Measurements from ENCODE around the gene SWT1.
"Not testable (repeated sequence)": the region's sequence is repeated elsewhere in the genome, so short reads cannot be mapped to it uniquely, and the experiment has no call there.

Gene SWT1

DNA sequence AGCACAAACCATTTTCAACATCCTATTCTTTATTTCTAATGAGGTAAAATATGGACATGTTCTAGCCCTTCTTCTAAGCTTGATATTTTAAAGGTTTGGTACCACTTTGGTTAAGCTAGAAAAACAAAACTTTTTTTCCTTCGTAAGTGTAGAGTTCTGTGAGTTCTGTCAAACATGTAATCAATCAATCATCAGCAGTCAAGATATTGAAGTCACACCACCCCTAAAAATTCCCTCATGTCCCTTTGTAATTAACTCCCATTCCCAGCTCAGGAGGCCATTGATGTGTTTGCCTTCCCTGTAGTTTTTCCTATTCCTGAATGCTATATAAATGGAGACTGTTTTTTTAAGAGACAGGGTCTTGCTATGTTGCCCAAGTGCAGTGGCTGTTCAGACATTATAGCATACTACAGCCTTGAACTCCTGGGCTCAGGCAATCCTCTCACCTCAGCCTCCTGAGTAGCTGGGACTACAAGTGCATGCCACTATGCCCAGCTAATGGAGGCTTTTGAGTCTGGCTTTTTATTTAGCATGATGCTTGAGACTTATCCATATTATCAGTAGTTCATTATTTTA is 137.1 kb downstream of the SWT1 start:
- no peak for DNase-seq

DNA sequence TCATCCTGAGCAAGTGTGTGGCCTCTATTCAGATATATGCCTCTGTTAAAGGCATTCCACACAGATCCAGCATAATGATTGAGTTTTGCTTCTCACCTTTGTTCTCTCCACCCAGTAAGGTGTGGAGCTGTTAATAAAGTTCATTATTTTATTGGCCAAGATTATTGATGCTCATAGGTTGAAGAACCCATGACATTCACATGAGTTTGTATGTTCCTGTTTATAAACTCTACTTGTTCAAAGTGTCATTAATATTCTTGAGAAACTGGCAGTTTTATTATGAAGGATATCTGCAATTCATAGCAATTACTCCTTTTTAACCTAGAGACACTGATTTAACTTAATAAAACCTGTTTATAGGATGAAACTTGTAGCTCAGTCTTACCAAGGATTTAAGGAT is 138.1 kb downstream of the SWT1 start:
- DNase-seq = no peak

DNA sequence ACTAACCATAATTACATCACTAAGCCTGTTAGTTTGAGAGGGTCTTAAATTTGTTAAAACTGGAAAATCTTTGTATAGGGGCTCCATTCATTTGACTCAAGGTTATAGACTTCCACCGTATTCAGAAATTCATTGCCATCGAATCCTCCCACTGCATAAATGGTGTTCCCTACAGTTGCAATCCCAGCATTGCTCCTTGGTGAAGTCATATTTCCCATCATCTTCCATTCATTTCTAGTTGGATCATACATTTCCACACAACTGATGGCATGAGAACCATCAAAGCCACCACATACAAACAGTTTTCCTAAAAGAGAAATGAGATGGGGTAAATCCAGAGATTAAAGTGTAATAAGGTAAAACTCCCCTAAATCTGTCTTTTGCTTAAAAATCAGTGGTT is 141.0 kb downstream of the SWT1 start:
- no peak for DNase-seq

DNA sequence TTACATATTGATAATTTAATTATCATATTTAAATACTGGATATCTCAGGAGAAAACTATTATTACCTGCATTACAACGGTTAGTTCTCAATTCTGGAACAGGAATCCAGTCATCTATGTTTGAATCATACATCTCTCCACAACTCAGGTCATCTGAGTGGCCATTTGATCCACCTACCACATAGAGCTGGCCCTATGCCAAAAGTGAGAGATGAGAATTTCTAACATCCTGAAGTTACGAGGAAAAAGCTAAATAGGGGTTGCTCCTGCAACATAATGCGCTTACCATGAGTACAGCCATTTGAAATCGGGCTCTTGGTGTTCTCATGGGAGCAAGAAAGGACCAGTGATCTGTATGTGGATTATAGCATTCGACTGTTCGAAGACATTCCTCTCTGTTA is 143.2 kb downstream of the SWT1 start:
- DNase-seq = no peak

DNA sequence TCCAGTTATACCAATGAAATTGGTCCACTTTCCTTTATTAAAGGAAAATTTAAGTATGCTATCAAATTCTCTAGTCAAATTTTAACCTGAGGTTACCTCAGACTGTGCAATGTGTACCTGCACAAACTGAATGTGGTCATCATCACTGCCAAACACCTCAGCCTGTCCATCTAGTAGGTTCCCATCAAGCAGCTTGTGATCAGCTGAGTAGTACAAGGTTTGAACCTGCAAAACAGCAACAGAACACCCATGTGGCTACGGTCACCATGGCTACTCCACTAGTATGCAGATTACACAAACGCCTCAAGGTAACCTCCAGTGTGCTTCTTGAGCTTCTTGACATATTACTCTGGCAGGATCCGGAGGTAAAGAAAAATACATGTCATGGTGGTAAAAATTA is 148.5 kb downstream of the SWT1 start:
- DNase-seq = no peak

DNA sequence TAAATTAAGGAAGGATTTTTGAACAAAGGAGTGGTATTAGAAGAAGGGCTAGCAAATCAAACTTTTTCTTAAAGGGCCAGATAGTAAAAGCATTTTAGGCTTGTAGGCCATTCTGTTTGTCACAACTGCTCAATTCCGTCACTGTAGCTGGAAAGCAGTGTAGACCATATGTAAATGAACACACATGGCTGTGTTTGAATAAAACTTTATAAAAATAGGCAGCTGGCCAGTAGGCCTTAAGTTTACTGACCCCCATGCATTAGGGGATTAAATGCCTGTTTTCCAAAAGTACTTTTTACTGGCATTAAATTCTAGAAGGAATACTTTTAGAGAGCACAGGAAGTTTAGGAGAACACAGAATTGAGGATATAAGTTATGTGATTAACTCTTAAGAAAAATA is 151.2 kb downstream of the SWT1 start:
- no peak for DNase-seq

DNA sequence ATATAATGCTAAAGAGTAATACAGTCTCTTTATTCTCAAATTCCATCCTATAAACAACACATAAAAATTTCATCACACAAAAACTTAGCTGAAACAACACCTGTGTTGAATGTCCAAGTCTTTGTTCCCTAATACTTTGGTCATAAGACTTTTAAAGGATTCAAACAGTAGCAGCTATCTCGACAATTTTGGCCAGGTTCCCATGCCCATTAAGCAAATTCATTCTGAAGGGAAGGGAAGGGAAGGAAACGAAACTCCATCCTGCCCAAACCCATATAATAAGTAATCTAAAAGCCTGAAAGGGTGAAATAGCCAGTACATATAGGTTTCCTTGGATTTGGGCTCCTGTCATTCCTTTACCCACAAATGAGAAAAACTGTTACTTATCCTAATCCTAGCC is 152.6 kb downstream of the SWT1 start:
- DNase-seq = no peak

DNA sequence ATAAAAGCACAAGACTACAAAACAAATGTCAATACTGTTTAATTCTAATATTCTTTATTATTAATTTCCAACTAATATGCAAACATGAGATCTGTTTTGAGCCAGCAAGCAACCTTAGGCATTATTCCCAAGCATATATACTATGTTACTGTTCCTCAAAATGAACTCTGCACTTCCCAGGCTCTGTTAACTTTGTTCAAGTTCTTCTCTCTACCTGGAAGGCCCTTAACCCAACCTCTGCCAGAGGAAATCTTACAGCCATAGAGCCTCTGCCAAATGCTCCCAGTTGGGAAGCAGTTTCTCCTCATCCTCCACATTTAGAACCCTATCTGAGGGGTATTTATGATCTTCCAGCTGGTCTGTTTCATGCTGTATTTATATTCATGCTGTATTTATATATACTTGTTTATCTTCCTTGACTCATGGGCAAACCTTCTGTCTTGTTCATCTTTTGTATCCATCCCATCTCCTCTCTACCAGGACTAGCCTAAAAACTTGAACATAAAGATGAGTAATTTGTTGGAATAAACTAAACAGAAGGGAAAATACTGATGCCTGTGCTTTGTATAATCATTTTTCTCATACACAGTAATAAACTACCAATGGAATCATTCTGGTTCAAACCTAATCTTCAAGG is 154.7 kb downstream of the SWT1 start:
- DNase-seq = no peak

DNA sequence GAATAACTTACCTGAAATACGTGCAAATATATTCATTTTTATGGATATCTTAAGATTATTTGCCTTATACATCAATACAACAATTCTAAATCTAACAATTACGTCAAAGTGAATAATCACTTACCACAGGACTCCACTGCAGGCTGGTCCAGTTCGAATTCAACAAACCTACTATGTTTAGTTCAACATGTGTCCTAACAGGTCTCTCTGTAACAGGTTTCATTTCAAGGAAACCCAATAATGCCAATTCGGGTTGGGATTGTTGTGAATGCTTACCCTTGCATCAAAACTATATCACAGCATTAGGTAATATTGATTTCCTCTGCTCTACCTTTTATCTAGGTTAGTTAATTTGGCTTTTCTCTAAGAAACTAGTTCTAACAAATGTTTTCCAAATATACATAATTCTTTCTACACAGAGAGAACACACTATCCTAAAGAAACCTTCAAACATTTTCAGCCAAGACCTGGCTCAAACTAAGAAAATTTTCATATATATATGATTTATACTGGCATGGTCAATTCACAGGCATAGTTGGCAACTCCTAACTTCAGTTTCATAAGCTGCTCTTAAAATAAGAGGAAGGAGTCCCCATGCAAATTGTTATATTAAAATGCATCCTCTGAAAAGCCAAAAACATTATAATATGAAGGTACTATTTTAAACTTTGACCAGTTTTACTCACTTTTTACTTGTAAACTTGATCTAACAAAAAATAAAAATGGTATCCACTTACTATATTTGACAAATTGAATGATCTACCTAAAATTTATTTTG is 155.6 kb downstream of the SWT1 start:
- no peak for DNase-seq

DNA sequence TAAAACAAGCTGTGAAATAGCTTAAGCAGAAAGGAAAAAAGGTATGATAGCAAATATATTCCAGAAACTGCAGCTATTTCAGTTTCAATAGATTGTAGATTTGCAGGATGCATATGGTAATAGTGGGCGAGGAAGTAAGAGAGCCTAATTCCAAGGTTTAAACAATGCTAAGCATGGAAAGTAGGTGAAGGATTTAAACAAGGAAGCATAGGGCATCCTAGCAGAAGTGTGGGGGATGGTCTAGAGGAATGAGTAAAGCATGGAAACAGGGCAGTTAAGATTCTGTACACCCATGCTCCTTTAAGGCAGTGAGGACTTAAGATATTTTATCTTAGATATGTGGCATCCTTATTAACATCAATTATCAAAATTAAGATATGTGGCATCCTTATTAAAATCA is 157.4 kb downstream of the SWT1 start:
- no peak for DNase-seq

DNA sequence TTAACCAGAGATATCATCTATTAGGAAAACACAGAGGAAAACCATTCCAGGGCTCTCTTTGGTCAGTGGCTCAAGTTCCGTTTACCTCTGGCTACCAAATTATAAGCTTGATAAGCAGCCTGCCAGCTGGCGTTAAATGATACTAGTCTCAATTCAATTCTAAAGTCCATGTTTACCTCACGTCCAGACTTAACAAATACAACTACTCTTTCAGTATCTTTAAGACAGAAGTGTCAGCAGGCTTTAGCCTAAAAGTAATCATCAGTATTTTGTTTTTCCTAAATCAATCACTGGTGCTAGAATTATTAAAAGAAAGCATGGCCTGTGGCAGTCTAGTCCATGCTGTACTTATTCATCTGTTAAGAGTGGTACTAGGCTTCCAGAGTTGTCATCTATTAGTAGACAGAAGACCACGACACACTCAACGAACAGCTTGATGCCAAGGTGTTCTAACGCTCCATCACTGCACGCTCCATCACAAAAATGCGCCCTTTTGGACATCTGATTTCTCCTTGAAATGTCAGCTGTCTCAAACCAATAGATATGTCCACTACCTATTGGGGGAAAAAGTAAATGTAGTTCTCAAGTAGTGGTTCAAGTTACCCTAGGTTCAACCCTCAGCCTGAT is 158.6 kb downstream of the SWT1 start:
- no peak for DNase-seq

DNA sequence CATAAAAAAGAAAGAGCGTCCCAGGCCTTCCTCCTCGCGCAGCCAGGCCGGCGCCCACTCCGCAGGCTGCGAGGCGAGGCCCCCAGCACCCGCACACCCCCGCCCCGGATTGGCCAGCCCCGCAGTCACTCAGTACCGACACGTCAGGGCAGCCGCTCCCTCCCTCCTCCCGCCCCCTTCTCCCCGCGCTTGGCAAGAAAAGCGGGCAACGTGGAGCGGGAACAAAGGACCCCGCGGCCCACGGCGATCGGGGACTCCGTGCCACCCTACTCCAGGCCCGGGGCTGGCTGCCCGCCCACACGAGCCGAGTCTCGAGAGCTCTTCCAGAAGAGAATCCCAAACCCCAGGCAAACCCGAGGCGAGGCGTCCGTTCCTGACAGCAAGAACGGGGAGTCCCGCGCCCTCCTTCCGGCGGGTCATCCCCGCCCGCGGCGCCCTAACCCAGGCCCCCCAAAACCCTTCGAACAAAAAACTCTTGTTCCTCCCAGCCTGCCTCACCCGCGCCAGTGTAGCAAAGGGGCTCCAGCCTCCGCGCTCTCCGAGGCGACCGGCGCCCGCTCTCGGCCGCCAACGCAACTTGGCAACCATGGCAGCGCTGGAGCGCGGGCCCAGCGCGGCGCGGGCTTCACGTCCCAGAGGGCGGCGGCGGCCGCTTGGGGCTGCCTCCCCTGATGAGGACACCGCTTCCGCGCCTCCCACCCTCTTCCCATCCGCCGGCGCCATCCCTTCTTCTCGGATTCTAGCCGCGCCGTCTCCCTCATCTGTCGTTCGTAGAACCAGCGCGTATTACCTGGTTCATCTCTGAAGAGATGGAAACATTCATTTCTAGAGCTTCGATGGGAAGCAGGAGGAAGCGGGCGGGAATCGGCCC is 159.4 kb downstream of the SWT1 start:
- DNase-seq = peak; percentile 86

DNA sequence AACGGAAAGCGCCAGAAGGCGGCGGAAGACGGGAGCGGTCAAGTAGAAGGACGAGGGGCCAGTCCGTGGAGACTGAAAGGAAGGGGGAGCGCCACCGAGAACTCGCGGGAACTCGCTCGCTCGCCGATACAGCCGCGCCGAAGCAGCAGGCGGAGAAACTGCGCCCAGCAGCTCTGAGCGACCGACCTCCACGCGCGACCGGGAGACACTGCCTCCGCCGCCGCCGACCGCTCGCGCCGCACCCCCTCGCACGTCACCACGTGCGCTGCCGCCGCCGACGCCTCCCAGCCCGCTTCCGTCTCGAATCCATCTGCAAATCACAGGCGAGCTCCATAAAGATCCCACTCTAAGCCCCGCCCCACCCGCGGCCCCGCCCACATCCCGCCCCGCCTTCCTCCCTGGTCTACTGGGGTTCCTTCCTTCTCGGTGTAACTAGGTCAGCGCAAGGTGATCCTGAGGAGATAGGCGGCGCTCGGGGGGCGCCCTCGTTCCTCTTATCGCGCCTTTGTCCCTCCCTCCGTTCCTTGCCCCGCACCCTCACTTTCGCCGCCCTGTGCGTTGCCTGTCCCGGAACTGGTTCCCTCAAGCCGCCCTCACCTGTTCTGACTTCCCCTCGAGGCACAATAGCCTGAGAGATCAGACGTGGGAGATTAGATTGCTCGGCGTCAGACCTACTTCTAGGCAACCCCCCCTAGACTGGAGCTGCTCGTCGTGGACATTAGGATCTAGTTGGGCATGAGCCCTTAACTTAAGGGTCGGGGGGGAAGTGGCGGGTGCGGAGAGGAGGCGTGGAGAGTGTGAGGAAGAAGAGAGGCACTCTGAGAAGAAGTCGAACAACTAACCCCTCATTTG is 160.3 kb downstream of the SWT1 start, which contains the start of gene IVNS1ABP:
IVNS1ABP (minus strand) TSS at position 210 of the 852 bp plus-strand sequence. CDS start 7,750 bp downstream, outside the sequence.
- DNase-seq = peak; percentile 95

DNA sequence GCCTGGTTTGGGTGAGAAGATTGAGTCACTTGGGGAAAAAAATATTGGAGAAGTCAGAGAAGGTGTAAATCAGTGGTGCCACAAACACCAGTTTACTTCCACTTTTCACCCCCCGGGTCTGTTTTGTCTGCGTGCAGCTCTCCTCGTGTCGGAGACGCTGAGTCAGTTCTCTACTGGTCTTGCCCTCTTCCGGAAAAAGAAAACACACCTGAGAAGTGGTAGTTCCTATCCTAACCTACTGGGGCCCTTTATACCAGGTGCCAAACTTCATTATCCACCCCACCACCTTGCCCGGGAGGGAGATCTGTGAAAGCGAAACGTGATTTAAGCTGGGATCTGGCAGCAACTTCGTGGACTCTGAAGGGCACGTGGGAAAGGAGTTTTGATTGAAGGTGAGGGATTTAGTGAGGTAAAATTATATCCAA is 160.9 kb downstream of the SWT1 start:
- DNase-seq = peak; percentile 72

DNA sequence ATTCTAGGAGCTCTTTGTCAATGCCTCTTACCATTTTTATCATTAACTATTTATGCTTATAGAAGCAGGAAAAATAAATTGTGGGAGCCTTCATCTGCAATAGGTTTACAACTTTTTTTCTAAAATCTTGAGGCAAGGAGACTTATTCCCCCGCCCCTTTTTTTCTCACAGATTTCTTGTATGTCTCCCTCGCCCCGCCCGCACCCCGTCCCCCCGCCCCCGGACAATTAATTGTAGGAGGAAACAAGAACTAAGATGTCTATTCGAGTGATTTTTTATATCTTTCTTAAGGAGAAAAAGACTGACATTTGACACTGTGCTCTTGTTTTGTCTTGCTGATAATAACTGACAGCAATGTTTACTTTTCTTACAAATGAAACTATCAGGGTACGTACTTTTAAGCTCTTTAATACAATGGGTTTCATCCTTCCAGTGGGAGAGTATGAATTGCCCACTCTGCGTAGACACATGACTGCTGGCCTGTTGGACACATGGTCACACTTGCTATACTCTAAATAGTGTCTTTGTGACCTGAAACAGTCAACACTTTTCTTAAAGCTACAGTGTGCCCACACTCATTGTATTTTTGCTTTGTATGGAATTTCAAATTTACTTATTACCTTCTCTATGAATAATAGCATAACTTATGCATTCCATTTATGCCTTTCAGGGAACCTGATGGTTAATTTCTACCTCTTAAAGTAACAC is 161.6 kb downstream of the SWT1 start:
- no peak for DNase-seq

DNA sequence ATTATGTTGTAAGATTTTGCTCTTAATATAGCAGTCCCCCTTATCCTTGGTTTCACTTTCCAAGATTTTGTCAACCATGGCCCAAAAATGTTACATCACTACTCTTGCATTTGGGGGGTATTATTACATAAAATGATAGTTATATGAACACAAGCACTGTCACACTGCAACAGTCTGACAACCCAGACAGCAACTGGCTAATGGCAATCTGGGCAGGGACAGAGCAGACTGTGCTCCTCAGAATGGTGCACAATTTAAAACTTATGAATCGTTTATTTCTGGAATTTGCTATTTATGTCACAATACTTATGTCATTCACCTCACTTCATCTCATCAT is 162.1 kb downstream of the SWT1 start:
- DNase-seq = no peak

DNA sequence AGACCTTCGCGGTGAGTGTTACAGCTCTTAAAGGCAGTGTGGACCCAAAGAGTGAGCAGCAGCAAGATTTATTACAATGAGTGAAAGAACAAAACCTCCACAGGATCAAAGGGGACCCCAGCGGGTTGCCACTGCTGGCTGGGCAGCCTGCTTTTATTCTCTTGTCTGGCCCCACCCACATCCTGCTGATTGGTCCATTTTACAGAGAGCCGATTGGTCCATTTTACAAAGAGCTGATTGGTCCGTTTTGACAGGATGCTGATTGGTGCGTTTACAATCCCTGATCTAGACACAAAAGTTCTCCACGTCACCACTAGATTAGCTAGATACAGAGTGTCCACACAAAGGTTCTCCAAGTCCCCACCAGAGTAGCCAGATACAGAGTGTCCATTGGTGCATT is 164.1 kb downstream of the SWT1 start:
- not testable (repeated sequence) for DNase-seq

DNA sequence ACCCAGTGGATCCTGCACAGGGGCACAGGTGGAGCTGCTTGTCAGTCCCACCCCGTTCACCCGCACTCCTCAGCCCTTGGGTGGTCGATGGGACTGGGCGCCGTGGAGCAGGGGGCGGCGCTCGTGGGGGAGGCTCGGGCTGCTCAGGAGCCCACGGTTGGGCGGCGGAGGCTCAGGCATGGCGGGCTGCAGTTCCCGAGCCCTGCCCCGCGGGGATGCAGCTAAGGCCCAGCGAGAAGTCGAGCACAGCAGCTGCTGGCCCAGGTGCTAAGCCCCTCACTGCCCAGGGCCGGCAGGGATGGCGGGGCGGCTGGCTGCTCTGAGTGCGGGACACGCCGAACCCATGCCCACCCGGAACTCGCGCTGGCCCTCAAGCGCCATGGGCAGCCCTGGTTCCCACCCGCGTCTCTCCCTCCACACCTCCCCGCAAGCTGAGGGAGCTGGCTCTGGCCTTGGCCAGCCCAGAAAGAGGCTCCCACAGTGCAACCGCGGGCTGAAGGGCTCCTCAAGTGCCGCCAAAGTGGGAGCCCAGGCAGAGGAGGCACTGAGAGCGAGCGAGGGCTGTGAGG is 164.8 kb downstream of the SWT1 start:
- DNase-seq = not testable (repeated sequence)

DNA sequence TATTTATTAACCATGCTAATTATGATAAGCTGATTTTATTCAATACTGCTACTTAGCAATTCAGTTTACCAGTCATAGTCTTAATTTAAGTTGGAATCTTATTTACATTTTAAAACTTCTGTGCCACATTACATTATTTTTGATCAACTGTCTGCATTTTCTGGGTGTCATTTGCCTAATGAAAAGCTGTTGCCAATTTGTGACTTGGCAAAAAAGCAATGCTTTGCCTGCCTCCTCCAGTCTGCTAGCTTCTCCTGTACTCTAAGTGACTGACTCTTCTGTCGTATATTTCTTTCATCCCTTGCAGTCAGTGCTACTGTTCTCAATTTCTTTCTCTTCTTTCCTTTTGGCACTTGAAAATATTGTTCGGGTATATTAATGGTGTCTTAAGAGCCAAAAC is 165.7 kb downstream of the SWT1 start:
- DNase-seq = no peak

DNA sequence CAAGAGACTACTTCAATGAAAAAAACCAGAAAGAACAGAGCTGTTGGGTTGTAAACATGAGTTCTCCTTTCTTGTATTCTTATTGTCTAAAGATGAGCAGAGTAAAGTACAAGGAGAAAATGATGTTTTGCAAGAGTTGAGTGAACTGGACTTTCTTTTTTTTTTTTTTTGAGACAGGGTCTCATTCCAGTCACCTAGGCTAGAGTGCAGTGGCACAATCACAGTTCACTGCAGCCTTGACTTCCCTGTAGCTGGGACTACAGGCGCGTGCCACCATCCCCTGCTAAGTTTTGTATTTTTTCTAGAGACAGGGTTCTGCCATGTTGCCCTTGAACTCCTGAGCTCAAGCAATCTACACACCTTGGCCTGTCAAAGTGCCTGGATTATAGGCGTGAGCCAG is 167.2 kb downstream of the SWT1 start:
- no peak for DNase-seq

DNA sequence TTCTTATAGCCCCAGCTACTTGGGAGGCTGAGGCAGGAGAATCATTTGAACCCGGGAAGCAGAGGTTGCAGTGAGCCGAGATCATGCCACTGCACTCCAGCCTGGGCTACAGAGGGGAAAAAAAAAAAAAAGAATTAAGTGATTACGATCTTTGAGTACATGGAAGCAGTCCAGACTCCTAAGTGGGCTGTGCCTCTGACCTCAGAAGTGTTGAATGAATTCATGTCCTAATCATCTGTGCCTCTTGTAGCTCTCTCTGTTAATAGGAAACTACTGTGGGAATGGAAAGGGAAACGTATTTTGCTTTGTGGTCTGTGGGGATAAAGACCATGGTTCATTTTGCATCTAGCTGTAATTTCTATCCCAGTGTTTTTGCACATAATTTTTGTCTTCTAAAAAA is 168.4 kb downstream of the SWT1 start:
- no peak for DNase-seq
